Neural progenitor cell (in vitro differentiated cells): ENCODE data around the gene ART3.

Source experiments
- CTCF ChIP-seq: fragments of 200-600 bp; sonication (generic); IDR thresholded peaks from 2 replicates; pipeline ENCODE4 v1.5.1; 2017; ENCODE audit warnings: antibody characterized with exemption, mild to moderate bottlenecking
- EZH2 ChIP-seq: fragments of 200-600 bp; sonication (generic); IDR thresholded peaks from 2 replicates; pipeline ENCODE4 v1.6.1; 2017; ENCODE audit warnings: antibody characterized with exemption, mild to moderate bottlenecking, moderate library complexity
- EZH2phosphoT487 ChIP-seq: fragments of 200-600 bp; sonication (generic); IDR thresholded peaks from 2 replicates; pipeline ENCODE4 v1.6.1; 2017; ENCODE audit warnings: antibody characterized with exemption

- TF ChIP-seq CTCF (peak; percentile 96), EZH2phosphoT487 (no peak), EZH2 (no peak)
These were observed 6.7 kb upstream of the ART3 start for GRCh38 chr4:76067652-76068286.
